Measurements from ENCODE around the gene MAST2. TPM values are rescaled to one million over a fixed set of nuclear protein-coding genes. Genes with fewer than 3 reads are reported as not detected.

Gene MAST2
- total and polyA plus RNA-seq, 2 of the 13 experiments (the other 11 are each of a cell fraction or from before 2014, with no cell fraction given): 15.3 to 23.0 TPM

GRCh38 chr1:45968941-45969666 lies 165.7 kb downstream of the MAST2 start:
- H4K20me1 ChIP-seq (ENCODE audit: insufficient read depth, low read length): no peaks in the 10 kb centered on the region
- DNase-seq (ENCODE audit: low spot score): peak; percentile 18
- H3K27me3 ChIP-seq (ENCODE audit: control insufficient read depth in 1 of 2, insufficient read depth in 2 of 2, low read length in 2 of 2): no peaks in the 10 kb centered on the region
- H3K9ac ChIP-seq (ENCODE audit: insufficient read depth, low read depth, low read length): no peak overlapping the region
- H3K4me2 ChIP-seq (ENCODE audit: low read depth, low read length): no peak overlapping the region
- no peak overlapping the region for H2AFZ ChIP-seq (ENCODE audit: low read length)
- intact Hi-C loops (cut with micrococcal nuclease; ENCODE audit: unreplicated experiment) (no loop called here), in situ Hi-C loops (cut with HindIII; ENCODE audit: extremely low pct_ligation_motif_present, low pct_unique_long_range_greater_than_20kb) (no loop called here)
- WGBS (ENCODE audit: low lambda C conversion rate): 94% methylated on average over 9 of the region's 9 CpGs
- no peaks in the 10 kb centered on the region for H3K9me3 ChIP-seq (ENCODE audit: low read length)
- POLR2A ChIA-PET: interaction anchor here (1.3 kb wide), 1 partner anchor 10 kb away, joined by 3 read pairs; no protein-coding TSS in a partner anchor
- H3K4me3 ChIP-seq (replicated peaks in 1 of 3; ENCODE audit: insufficient read depth in 1 of 3, low read depth in 2 of 3, low read length in 3 of 3): no peak overlapping the region
- CTCF ChIA-PET (ENCODE audit: low intra/inter-chr PET ratio, low total read pairs): no interaction called here
- peaks cover 2% of the 10 kb centered on the region for H3K79me2 ChIP-seq (ENCODE audit: insufficient read depth, low read length)
- no peak overlapping the region for H3K27ac ChIP-seq (ENCODE audit: extremely low read length, insufficient read depth, low read length)
- no peak for FAIRE-seq
- H3K4me1 ChIP-seq (ENCODE audit: insufficient read depth, low read length): peaks cover 47% of the 10 kb centered on the region
- peaks cover 5 to 16% of the 10 kb centered on the region in 2 experiments; a peak in 4 of 5 replicates for H3K36me3 ChIP-seq (replicated peaks in 1 of 2; ENCODE audit: control insufficient read depth in 1 of 2, insufficient read depth in 2 of 2, low read length in 2 of 2)
- TF ChIP-seq ZFP62 (CRISPR knock-in tag; IDR thresholded peaks at IDR 0.05) (no peak), IKZF4 (CRISPR knock-in tag; IDR thresholded peaks at IDR 0.05; ENCODE audit: borderline replicate concordance, low read depth, not compliant biosample characterization) (no peak), ZNF614 (CRISPR knock-in tag; IDR thresholded peaks at IDR 0.05; ENCODE audit: borderline replicate concordance) (no peak), ZNF230 (CRISPR knock-in tag; IDR thresholded peaks at IDR 0.05) (no peak), MLXIP (CRISPR knock-in tag; IDR thresholded peaks at IDR 0.05; ENCODE audit: borderline replicate concordance) (no peak), ZBTB38 (CRISPR knock-in tag; IDR thresholded peaks at IDR 0.05) (peak; percentile 33; the same call in 1 of the 2 replicates), ZBTB33 (CRISPR knock-in tag; IDR thresholded peaks at IDR 0.05) (peak; percentile 88)
- no peak; the same call in 2 of the 3 replicates for ATAC-seq
- no TSS peak for BruUV-seq (replicated peaks)

Measured in HepG2 (cell line).